CD4-positive, alpha-beta T cell treated with Interleukin-4 for 1 hour (primary cell): Measurements from ENCODE around the gene CPED1.

Source experiments
- DNase-seq, 2 donors: peaks; one replicate each; pipeline ENCODE4 v3.0.0-alpha.2; 2020 to 2022

CPED1 gene

GRCh38 chr7:120988591-120989256 lies at the start of gene CPED1:
TSS of gene CPED1 (plus strand) at chr7:120988711. CDS start at chr7:120989622, 911 bp downstream.
- peak; percentile 15 to 36 for DNase-seq

GRCh38 chr7:120939345-120939744 lies 49.2 kb upstream of the CPED1 start:
- DNase-seq = no peak

GRCh38 chr7:120941064-120941463 lies 47.4 kb upstream of the CPED1 start:
- DNase-seq = peak in 1 of 2 donors; percentile 14

GRCh38 chr7:120941856-120942255 lies 46.7 kb upstream of the CPED1 start:
- DNase-seq = no peak

- DNase-seq = no peak
These were observed 45.6 kb upstream of the CPED1 start for GRCh38 chr7:120942861-120943260.

- DNase-seq = no peak
These were observed 43.5 kb upstream of the CPED1 start for GRCh38 chr7:120944826-120945562.

GRCh38 chr7:120947980-120948379 lies 40.5 kb upstream of the CPED1 start:
- DNase-seq = no peak

- no peak for DNase-seq
These were observed 39.1 kb upstream of the CPED1 start for GRCh38 chr7:120949393-120949911.

- DNase-seq = no peak
These were observed 38.4 kb upstream of the CPED1 start for GRCh38 chr7:120949998-120950538.

GRCh38 chr7:120950539-120951308 lies 37.8 kb upstream of the CPED1 start, which contains the start of gene ING3:
TSS of gene ING3 (plus strand) at chr7:120950777. CDS start at chr7:120950897, 120 bp downstream.
- peak; percentile 99 for DNase-seq

- DNase-seq = no peak
These were observed 37.2 kb upstream of the CPED1 start for GRCh38 chr7:120951309-120951699.

GRCh38 chr7:120951826-120952225 lies 36.7 kb upstream of the CPED1 start:
- DNase-seq = peak in 1 of 2 donors; percentile 9

- no peak for DNase-seq
These were observed 32.8 kb upstream of the CPED1 start for GRCh38 chr7:120955577-120956149.

GRCh38 chr7:120959929-120960484 lies 28.5 kb upstream of the CPED1 start:
- DNase-seq = no peak

GRCh38 chr7:120960714-120961113 lies 27.8 kb upstream of the CPED1 start:
- no peak for DNase-seq

GRCh38 chr7:120961638-120962173 lies 26.8 kb upstream of the CPED1 start:
- DNase-seq = no peak

- DNase-seq = no peak
These were observed 24.4 kb upstream of the CPED1 start for GRCh38 chr7:120964088-120964487.

GRCh38 chr7:120966961-120967360 lies 21.6 kb upstream of the CPED1 start:
- DNase-seq = no peak

GRCh38 chr7:120973849-120974248 lies 14.7 kb upstream of the CPED1 start:
- no peak for DNase-seq

- no peak for DNase-seq
These were observed 8.6 kb upstream of the CPED1 start for GRCh38 chr7:120979765-120980499.

GRCh38 chr7:120981117-120981516 lies 7.4 kb upstream of the CPED1 start:
- DNase-seq = no peak
